K562 (cell line): ENCODE results near the gene FOXN3.

ENCODE experiments used
- FOSL1 ChIP-seq: fragments of 200-800 bp; sonication (Bioruptor generic); conservative IDR thresholded peaks from 2 replicates; pipeline ENCODE4 v1.6.1; 2016; ENCODE audit warnings: missing genetic modification characterization, missing compliant biosample characterization
- GATAD2A ChIP-seq: fragments of 450-650 bp; IDR thresholded peaks from 2 replicates; pipeline ENCODE4 v1.6.1; 2017
- NR2C2 ChIP-seq, 2 experiments: fragments of 200-800 bp in 1 of 2; sonication (Bioruptor generic) in 1 of 2; sonication (generic) in 1 of 2; formaldehyde crosslinking in 1 of 2; IDR thresholded peaks; 2 replicates each; pipeline versions ENCODE4 v1.6.1 to v1.8.0; 2016 to 2022; ENCODE audit warnings: mild to moderate bottlenecking in 1 of 2, missing compliant biosample characterization in 1 of 2, missing genetic modification characterization in 1 of 2, missing genetic modification reagents in 1 of 2
- POLR2AphosphoS5 ChIP-seq: IDR thresholded peaks from 2 replicates; pipeline ENCODE4 v1.6.1; 2011; ENCODE audit warnings: mild to moderate bottlenecking, low read depth, low read length, moderate library complexity; ENCODE audit not compliant: control insufficient read depth, insufficient read depth
- SRF ChIP-seq, 2 experiments: fragments of 250-450, 450-650 bp in 1 of 2; sonication (Bioruptor Pico) in 1 of 2; sonication (generic) in 1 of 2; formaldehyde crosslinking; IDR thresholded peaks; 2 replicates each; pipeline versions ENCODE4 v1.5.0 to v1.5.1; 2020 to 2022; ENCODE audit warnings: mild to moderate bottlenecking in 1 of 2, missing genetic modification reagents in 1 of 2
- TAF1 ChIP-seq: IDR thresholded peaks from 2 replicates; pipeline ENCODE4 v1.6.1; 2011; ENCODE audit warnings: mild to moderate bottlenecking, low read length, moderate library complexity; ENCODE audit not compliant: insufficient read depth, control insufficient read depth, severe bottlenecking; ENCODE audit errors: extremely low read depth

DNA sequence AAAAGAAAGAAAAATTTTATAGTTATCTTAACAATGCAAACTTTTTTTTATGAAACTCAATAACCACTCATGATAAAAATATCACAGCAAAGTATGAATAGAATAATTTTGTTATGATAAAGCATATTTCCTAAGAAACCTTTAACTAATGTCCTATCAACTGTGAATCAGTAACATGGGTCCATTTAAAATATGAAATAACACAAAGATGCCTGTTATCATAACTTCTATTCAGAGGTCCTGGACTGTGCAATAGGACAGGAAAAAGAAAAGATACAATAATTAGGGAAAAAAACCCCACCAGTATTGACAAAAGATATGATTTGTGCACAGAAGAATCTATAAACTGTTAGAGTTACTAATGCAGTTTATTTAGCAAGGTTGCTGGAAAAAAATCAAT, 245.4 kb downstream of the FOXN3 start:
- TF ChIP-seq NR2C2 (CRISPR knock-in tag; IDR thresholded peaks at IDR 0.05) = no peak
- TF ChIP-seq NR2C2 (tag; IDR thresholded peaks at IDR 0.05) = no peak
- no peak for TF ChIP-seq TAF1
- TF ChIP-seq POLR2AphosphoS5 = no peak
- no peak for TF ChIP-seq FOSL1 (tag)
- no peak for TF ChIP-seq SRF (CRISPR knock-in tag; IDR thresholded peaks at IDR 0.05)
- no peak for TF ChIP-seq GATAD2A
